Measurements from ENCODE around the gene PTPN2. TPM values are rescaled to one million over a fixed set of nuclear protein-coding genes. Genes with fewer than 3 reads are reported as not detected.

Gene PTPN2
- total RNA-seq, 4 donors from 2014 or later = 33.7 to 60.5 (median 38.0) TPM

GRCh38 chr18:12818243-12818642 lies 65.8 kb downstream of the PTPN2 start:
- no peak for TF ChIP-seq CTCF (IDR thresholded peaks at IDR 0.05; ENCODE audit: low read depth)

- TF ChIP-seq CTCF (IDR thresholded peaks at IDR 0.05; ENCODE audit: low read depth) = no peak
Observed at GRCh38 chr18:12816451-12816850, 67.6 kb downstream of the PTPN2 start.

GRCh38 chr18:12811191-12811950 lies 72.7 kb downstream of the PTPN2 start:
- no peak for TF ChIP-seq CTCF (IDR thresholded peaks at IDR 0.05; ENCODE audit: low read depth)

GRCh38 chr18:12803069-12803936 lies 80.7 kb downstream of the PTPN2 start:
- TF ChIP-seq CTCF (IDR thresholded peaks at IDR 0.05; ENCODE audit: low read depth) = no peak

- TF ChIP-seq CTCF (IDR thresholded peaks at IDR 0.05; ENCODE audit: low read depth) = no peak
Observed at GRCh38 chr18:12802538-12802937, 81.5 kb downstream of the PTPN2 start.

GRCh38 chr18:12796448-12796847 lies 87.6 kb downstream of the PTPN2 start:
- no peak for TF ChIP-seq CTCF (IDR thresholded peaks at IDR 0.05; ENCODE audit: low read depth)

GRCh38 chr18:12791610-12792009 lies 92.4 kb downstream of the PTPN2 start:
- no peak for TF ChIP-seq CTCF (IDR thresholded peaks at IDR 0.05; ENCODE audit: low read depth)

All from subcutaneous adipose tissue (tissue), 4 donors.